Stomach (tissue), 4 donors: ENCODE data around the gene RNF213.

Experiments
- CTCF ChIP-seq, 7 experiments: fragments of 450-650 bp in 4 of 7; fragments of 200-600 bp in 3 of 7; sonication (generic) in 3 of 7; IDR thresholded peaks; one replicate each; pipeline ENCODE4 v1.5.1; 2016 to 2019; ENCODE audit warnings: antibody characterized with exemption in 7 of 7, control low read depth in 2 of 7, mild to moderate bottlenecking in 1 of 7
- POLR2A ChIP-seq, 4 donors: fragments of 450-650 bp; IDR thresholded peaks; one replicate each; pipeline ENCODE4 v1.6.1; 2016; ENCODE audit warnings: antibody characterized with exemption in 4 of 4, control low read depth in 2 of 4, mild to moderate bottlenecking in 1 of 4, moderate library complexity in 1 of 4
- POLR2AphosphoS5 ChIP-seq, 3 donors: sonication (generic); formaldehyde crosslinking; IDR thresholded peaks; one replicate each; pipeline ENCODE4 v1.6.1; 2016; ENCODE audit warnings: antibody characterized with exemption in 3 of 3

GRCh38 chr17:80292521-80292971 is 31.9 kb downstream of the RNF213 start:
- no peak for TF ChIP-seq CTCF (IDR thresholded peaks at IDR 0.05)
- TF ChIP-seq POLR2A (IDR thresholded peaks at IDR 0.05) = no peak
- TF ChIP-seq POLR2AphosphoS5 (IDR thresholded peaks at IDR 0.05) = no peak
